Prostate gland (tissue), 2 donors: ENCODE results near the gene KRT23. TPM values are rescaled to one million over a fixed set of nuclear protein-coding genes. Genes with fewer than 3 reads are reported as not detected.

ENCODE experiments used
- DNase-seq: peaks from one replicate; pipeline ENCODE4 v3.0.0-alpha.2; 2019; ENCODE audit warnings: low spot score
- H3K27ac ChIP-seq, 2 donors: fragments of 200-600 bp; sonication (generic); 2 replicates each; pipeline ENCODE4 v1.5.1; 2017 to 2019
- H3K27me3 ChIP-seq: fragments of 200-600 bp; sonication (generic); replicated peaks from 2 replicates; pipeline ENCODE4 v1.5.1; 2019; ENCODE audit not compliant: insufficient read depth
- H3K36me3 ChIP-seq, 2 donors: fragments of 200-600 bp; sonication (generic); 1 replicate in 1 of 2; 2 replicates in 1 of 2; pipeline versions ENCODE4 v1.5.1 to v1.8.1; 2017 to 2019
- H3K4me1 ChIP-seq: fragments of 200-600 bp; sonication (generic); replicated peaks from 2 replicates; pipeline ENCODE4 v1.5.1; 2019
- H3K4me3 ChIP-seq, 2 donors: fragments of 200-600 bp; sonication (generic); 2 replicates each; pipeline ENCODE4 v1.5.1; 2017 to 2019
- H3K9me3 ChIP-seq: fragments of 200-600 bp; sonication (generic); 2 replicates; pipeline ENCODE4 v1.5.1; 2017
- CTCF ChIP-seq, 4 experiments: fragments of 200-600 bp in 2 of 4; fragments of 450-650 bp in 2 of 4; sonication (generic) in 2 of 4; IDR thresholded peaks; 1 replicate in 3 of 4; 2 replicates in 1 of 4; pipeline ENCODE4 v1.5.1; 2016 to 2019; ENCODE audit warnings: antibody characterized with exemption in 4 of 4, mild to moderate bottlenecking in 2 of 4, moderate library complexity in 2 of 4
- POLR2A ChIP-seq: fragments of 450-650 bp; IDR thresholded peaks from one replicate; pipeline ENCODE4 v1.6.1; 2016; ENCODE audit warnings: antibody characterized with exemption, mild to moderate bottlenecking
- POLR2AphosphoS5 ChIP-seq: sonication (generic); formaldehyde crosslinking; IDR thresholded peaks from one replicate; pipeline ENCODE4 v1.6.1; 2017; ENCODE audit warnings: antibody characterized with exemption
- WGBS: methylation state at CpG from one replicate; pipeline ENCODE4 v1.1.5; 2018; 5-methylcytosine and 5-hydroxymethylcytosine counted together
- intact Hi-C: fragments of 100-400 bp; cut with DNase I; formaldehyde crosslinking; loops from one replicate; pipeline ENCODE4 v1.14.2; 2022
- total RNA-seq, 2 donors: library from RNA; depleted of rRNA; stranded (reverse); fragments of >200 nt; gene quantifications; one replicate each; pipeline ENCODE4 v1.1.0, GENCODE V29; 2016

Gene KRT23
- 10 to 100 TPM; 19.6 to 38.9 TPM for total RNA-seq

DNA sequence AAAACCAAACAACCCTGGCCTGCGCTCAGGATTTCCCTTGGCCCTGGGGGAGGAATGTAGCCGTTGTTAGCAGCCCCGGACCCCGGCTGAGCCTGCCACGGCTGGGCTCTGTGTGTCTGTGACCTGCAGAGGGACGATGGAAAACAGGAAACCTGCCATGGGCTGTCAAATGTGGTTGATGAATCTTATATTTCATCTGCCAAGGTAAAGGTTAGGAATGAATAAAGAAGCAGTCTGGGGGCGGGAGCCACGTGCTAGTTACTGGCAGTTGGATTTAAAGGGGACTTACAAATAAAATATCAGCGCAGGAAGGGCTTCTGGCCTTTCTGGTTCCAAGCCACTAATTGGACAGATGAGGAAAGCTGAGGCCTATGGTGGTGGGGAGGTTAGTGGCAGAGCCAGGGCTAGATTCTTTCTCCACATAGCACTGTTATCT, at the start of gene KRT23:
Gene KRT23, minus strand, starts transcription at position 263 of the 436 bp plus-strand sequence. CDS start 1,043 bp downstream, outside the sequence.
- Histone ChIP-seq H3K27ac (peak within 1 kb of the TSS in 1 of 2 donors; percentile 56), H3K9me3 (no peaks in the 10 kb centered on the region), H3K27me3 (no peaks in the 10 kb centered on the region), H3K4me1 (no peaks in the 10 kb centered on the region), H3K36me3 (no peaks in the 10 kb centered on the region), H3K4me3 (peak within 1 kb of the TSS; percentile 10 to 16)
- no peak for TF ChIP-seq POLR2A
- TF ChIP-seq POLR2AphosphoS5: no peak
- no peak for TF ChIP-seq CTCF (IDR thresholded peaks at IDR 0.05)
- intact Hi-C loops: no loop called here
- 26% methylated on average over 9 of the region's 9 CpGs for WGBS
- peak; percentile 25 for DNase-seq

- H3K4me1 ChIP-seq: no peaks in the 10 kb centered on the region
- intact Hi-C loops: no loop called here
- WGBS: 58% methylated on average over 8 of the region's 8 CpGs
- H3K27me3 ChIP-seq: no peaks in the 10 kb centered on the region
- no peaks in the 10 kb centered on the region for H3K36me3 ChIP-seq
- H3K9me3 ChIP-seq: no peaks in the 10 kb centered on the region
- TF ChIP-seq CTCF (IDR thresholded peaks at IDR 0.05) (no peak), POLR2A (no peak), POLR2AphosphoS5 (no peak)
- no peak for DNase-seq
- no peak overlapping the region for H3K4me3 ChIP-seq
- H3K27ac ChIP-seq: no peak overlapping the region
These were observed 49.5 kb upstream of the KRT23 start for GRCh38 chr17:40986920-40987319.

DNA sequence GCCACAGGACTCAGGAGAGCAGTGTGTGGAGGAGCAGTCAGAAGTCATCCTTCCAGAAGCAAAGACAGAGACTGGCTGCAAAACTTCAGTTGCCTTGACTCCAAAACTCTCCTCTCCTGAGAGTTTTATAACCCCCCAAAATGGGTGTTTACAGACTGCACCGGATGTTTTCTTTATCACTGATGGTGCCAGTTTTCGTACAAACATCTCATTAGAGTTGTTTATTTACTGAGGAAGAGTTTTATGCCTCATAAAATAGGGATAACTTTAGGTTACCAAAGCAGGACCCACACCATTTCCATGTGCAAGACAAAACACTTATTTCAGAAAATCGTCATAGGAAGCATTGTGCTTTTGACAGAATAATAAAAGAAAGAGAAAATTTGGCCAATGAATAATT, 46.8 kb upstream of the KRT23 start, which contains the start of gene KRT40:
Gene KRT40, minus strand, starts transcription at position 101 of the 400 bp plus-strand sequence. Its CDS starts 53 bp downstream, at position 48.
- no peak for DNase-seq
- TF ChIP-seq POLR2A (no peak), POLR2AphosphoS5 (no peak), CTCF (IDR thresholded peaks at IDR 0.05) (no peak)
- H3K27me3 ChIP-seq: no peaks in the 10 kb centered on the region
- H3K4me1 ChIP-seq: no peaks in the 10 kb centered on the region
- H3K4me3 ChIP-seq: no peak within 1 kb of the TSS
- intact Hi-C loops: no loop called here
- WGBS: 65% methylated on average over 3 of the region's 3 CpGs
- H3K27ac ChIP-seq: no peak within 1 kb of the TSS
- H3K9me3 ChIP-seq: no peaks in the 10 kb centered on the region
- H3K36me3 ChIP-seq: no peaks in the 10 kb centered on the region

DNA sequence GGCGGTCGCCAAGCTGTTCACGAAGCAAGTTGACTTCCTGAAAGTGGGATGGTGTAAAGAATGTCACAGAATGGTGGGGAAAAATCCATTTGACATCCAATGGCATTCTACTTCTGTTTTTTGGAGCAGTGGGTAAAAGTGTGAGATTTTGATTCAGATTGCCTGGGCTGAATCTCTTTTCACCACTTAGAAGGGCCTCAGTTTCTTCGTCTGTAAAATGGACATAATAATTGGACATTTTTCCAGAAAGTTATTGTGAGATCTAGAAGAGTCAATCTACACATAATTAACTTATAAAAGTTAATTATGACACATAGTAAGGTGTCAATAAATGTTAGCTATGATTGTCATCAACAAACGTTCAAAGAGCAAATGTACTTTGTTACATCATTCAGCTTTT, 43.7 kb upstream of the KRT23 start:
- Histone ChIP-seq H3K36me3 (no peaks in the 10 kb centered on the region), H3K4me1 (no peaks in the 10 kb centered on the region), H3K9me3 (no peaks in the 10 kb centered on the region), H3K4me3 (no peak overlapping the region), H3K27me3 (no peaks in the 10 kb centered on the region), H3K27ac (no peak overlapping the region)
- intact Hi-C loops: no loop called here
- DNase-seq: no peak
- WGBS: 68% methylated on average over 5 of the region's 5 CpGs
- TF ChIP-seq POLR2AphosphoS5: no peak
- TF ChIP-seq POLR2A: no peak
- TF ChIP-seq CTCF (IDR thresholded peaks at IDR 0.05): no peak

GRCh38 chr17:40980596-40980995, 43.1 kb upstream of the KRT23 start:
- Histone ChIP-seq H3K9me3 (no peaks in the 10 kb centered on the region), H3K4me1 (no peaks in the 10 kb centered on the region), H3K27ac (no peak overlapping the region), H3K36me3 (no peaks in the 10 kb centered on the region), H3K4me3 (no peak overlapping the region), H3K27me3 (no peaks in the 10 kb centered on the region)
- intact Hi-C loops: no loop called here
- DNase-seq: no peak
- WGBS: 19% methylated on average over 8 of the region's 8 CpGs
- TF ChIP-seq CTCF (IDR thresholded peaks at IDR 0.05): no peak
- TF ChIP-seq POLR2A: no peak
- TF ChIP-seq POLR2AphosphoS5: no peak
